Middle frontal gyrus (tissue), 1 donor: ENCODE data around the gene NUB1.

Source experiments
- DNase-seq: peaks from one replicate; pipeline ENCODE4 v3.0.0-alpha.2; 2015; ENCODE audit warnings: low spot score; ENCODE audit errors: extremely low spot score

The NUB1 gene

GRCh38 chr7:151400626-151401315, 59.2 kb downstream of the NUB1 start:
- DNase-seq: no peak

- DNase-seq: no peak
Measured at GRCh38 chr7:151402029-151402835, 60.6 kb downstream of the NUB1 start.

GRCh38 chr7:151403764-151404163, 62.2 kb downstream of the NUB1 start:
- DNase-seq: no peak

GRCh38 chr7:151404216-151405011, 62.8 kb downstream of the NUB1 start:
- DNase-seq: no peak

GRCh38 chr7:151405056-151405455, 63.4 kb downstream of the NUB1 start:
- no peak for DNase-seq

GRCh38 chr7:151405588-151405987, 64.0 kb downstream of the NUB1 start:
- no peak for DNase-seq

- no peak for DNase-seq
Measured at GRCh38 chr7:151406051-151406875, 64.7 kb downstream of the NUB1 start.

GRCh38 chr7:151406886-151407583, 65.4 kb downstream of the NUB1 start:
- no peak for DNase-seq

GRCh38 chr7:151408498-151408838, 66.9 kb downstream of the NUB1 start:
- DNase-seq: no peak

GRCh38 chr7:151408839-151409666, 67.4 kb downstream of the NUB1 start:
- DNase-seq: no peak

- no peak for DNase-seq
Measured at GRCh38 chr7:151409667-151410404, 68.2 kb downstream of the NUB1 start, which contains the start of gene WDR86. TSS of gene WDR86 (minus strand) at chr7:151410038. CDS start at chr7:151409589, 449 bp downstream.

- no peak for DNase-seq
Measured at GRCh38 chr7:151410405-151411390, 69.1 kb downstream of the NUB1 start.

GRCh38 chr7:151411551-151411950, 69.9 kb downstream of the NUB1 start:
- no peak for DNase-seq

GRCh38 chr7:151412318-151412717, 70.7 kb downstream of the NUB1 start:
- no peak for DNase-seq

GRCh38 chr7:151413241-151413640, 71.6 kb downstream of the NUB1 start:
- no peak for DNase-seq

- DNase-seq: no peak
Measured at GRCh38 chr7:151415375-151416105, 73.9 kb downstream of the NUB1 start.
